Suppressor macrophage treated with lipopolysaccharide for 1 hour (primary cell): Measurements from ENCODE around the gene WDR5B.
A peak's percentile ranks its signal among the peaks of the same experiment; 100 is the strongest.
"Not testable (repeated sequence)": the region's sequence is repeated elsewhere in the genome, so short reads cannot be mapped to it uniquely, and the experiment has no call there.

Source experiments
- DNase-seq, 3 donors: peaks; one replicate each; pipeline ENCODE4 v3.0.0-alpha.2; 2020 to 2022

The WDR5B gene

DNA sequence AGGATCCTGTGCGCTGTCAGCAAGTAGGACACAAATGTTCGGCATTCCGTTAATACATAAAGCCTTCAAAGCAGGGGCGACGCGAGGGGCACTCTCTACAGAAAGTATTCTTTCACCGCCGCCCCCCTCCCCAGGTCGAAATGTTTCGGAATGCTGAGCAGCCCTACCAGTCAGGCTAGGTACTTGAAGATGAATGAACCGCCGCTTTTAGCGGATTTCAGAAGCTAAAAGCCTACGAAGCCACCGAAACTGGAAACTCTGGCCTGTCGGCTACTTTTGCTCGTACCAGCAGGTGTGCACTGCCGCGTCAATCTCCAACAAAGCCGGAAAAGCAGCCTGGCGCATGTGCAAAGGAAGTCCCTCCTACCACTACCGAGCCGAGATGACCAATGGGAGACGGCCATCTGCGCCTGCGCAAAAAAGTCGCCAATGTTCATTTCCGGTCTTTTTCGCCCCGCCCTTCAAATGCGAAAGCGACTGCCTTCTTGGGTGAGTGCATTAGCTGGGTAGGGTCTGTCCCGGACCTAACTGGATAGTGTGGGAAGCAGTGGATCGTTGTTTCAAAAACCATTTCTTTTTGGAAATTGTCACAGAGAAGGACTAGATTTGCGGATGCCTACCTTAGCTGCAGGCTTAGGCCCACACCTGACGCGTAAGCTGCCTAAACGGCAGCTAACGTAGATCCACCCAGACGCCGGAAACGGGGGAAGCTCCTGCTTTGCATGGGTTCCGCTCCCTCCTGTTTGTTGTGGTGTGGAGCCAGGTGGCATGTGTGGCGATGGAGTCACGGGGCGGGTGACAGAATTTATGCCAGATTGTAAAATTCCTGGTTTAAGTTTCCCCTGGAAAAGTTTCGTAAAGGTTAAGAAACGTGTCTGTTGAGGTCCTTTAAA is at the start of gene WDR5B:
Gene WDR5B, minus strand, starts transcription at position 301 of the 893 bp plus-strand sequence. CDS start 534 bp downstream, outside the sequence.
- DNase-seq, result peak; percentile 97 to 99 (median 99)

DNA sequence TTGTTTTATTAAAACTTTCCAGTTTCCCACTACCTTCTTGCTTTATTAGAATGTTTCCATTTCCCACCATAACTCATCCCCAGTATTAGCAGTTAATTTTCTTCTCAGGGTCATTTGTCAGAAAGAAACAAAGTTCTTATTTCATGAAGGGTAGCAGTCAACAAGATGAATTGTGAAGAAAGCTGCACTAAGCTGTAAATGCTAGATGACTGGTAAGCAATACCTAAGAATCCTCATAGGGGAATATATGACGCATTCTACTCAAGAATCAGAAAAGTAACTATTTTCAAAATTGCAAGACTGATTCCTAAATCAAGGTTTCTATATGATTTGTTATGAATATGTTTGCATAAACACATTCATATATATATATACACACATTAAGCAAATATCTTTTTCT is 48.8 kb upstream of the WDR5B start:
- DNase-seq, result no peak

- no peak for DNase-seq
Observed at GRCh38 chr3:122462406-122462805, 46.5 kb upstream of the WDR5B start.

DNA sequence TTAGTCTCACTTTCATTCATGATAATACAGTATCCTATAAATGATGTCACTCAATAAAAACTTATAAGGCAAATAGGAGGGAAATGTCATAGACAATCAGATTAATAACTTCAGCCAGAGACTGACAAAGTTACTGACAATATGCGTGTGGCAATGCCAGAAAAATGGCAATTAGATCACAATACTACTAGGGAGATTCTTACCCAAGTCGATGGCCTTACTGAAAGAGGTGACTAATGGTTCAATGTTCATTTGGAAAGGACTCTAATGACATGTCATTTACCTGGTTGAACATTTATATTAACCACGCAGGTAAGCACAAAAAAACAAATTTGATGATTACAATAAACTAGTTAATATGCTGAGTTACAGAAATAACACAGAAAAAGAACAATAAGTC is 45.9 kb upstream of the WDR5B start:
- DNase-seq, result no peak

DNA sequence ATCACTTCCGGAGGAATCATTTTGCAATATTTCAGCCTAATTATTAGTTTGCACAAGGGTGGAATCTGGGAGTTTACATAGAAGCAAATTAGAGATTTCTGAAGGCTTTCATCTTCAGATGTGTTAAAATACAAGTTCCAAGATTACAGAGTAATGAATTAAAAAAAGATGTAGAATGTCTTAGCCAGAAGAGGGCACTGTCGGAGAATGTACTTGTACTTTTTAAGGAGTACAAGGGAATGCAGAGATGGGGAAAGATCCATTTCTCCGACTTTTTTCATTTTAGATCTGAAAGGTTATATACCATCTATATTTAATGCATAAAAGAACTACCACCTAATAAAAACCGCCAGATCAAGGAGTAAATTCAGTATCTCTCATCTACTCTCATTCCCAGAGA is 43.1 kb upstream of the WDR5B start:
- DNase-seq, result peak; percentile 60 to 67 (median 67)

- no peak for DNase-seq
Observed at GRCh38 chr3:122457706-122458105, 41.8 kb upstream of the WDR5B start.

- no peak for DNase-seq
Observed at GRCh38 chr3:122456074-122456473, 40.2 kb upstream of the WDR5B start.

- DNase-seq, result no peak
Observed at GRCh38 chr3:122451371-122451770, 35.5 kb upstream of the WDR5B start.

DNA sequence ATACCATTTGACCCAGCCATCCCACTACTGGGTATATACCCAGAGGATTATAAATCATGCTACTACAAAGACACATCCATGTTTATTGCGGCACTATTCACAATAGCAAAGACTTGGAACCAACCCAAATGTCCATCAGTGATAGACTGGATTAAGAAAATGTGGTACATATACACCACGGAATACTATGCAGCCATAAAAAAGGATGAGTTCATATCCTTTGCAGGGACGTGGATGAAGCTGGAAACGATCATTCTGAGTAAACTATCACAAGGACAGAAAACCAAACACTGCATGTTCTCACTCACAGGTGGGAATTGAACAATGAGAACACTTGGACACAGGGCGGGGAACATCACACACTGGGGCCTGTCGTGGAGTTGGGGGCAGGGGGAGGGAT is 32.4 kb upstream of the WDR5B start:
- not testable (repeated sequence) for DNase-seq

DNA sequence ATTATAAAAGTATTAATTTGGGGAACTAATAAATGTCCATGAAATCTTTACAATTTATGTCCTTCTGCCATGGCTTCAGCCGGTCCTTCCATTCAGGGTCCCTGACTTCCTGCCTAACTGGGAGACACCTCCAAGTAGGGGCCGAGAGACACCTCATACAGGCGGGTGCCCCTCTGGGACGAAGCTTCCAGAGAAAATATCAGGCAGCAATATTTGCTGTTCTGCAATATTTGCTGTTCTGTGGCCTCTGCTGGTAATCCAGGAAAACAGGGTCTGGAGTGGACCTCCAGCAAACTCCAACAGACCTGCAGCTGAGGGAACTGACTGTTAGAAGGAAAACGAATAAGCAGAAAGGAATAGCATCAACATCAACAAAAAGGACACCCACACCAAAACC is 28.6 kb upstream of the WDR5B start:
- not testable (repeated sequence) for DNase-seq

GRCh38 chr3:122443762-122444490 is 28.1 kb upstream of the WDR5B start:
- DNase-seq, result not testable (repeated sequence)

GRCh38 chr3:122443090-122443489 is 27.2 kb upstream of the WDR5B start:
- no peak for DNase-seq

GRCh38 chr3:122435950-122436349 is 20.1 kb upstream of the WDR5B start:
- no peak for DNase-seq

- DNase-seq, result no peak
Observed at GRCh38 chr3:122430371-122430770, 14.5 kb upstream of the WDR5B start.

DNA sequence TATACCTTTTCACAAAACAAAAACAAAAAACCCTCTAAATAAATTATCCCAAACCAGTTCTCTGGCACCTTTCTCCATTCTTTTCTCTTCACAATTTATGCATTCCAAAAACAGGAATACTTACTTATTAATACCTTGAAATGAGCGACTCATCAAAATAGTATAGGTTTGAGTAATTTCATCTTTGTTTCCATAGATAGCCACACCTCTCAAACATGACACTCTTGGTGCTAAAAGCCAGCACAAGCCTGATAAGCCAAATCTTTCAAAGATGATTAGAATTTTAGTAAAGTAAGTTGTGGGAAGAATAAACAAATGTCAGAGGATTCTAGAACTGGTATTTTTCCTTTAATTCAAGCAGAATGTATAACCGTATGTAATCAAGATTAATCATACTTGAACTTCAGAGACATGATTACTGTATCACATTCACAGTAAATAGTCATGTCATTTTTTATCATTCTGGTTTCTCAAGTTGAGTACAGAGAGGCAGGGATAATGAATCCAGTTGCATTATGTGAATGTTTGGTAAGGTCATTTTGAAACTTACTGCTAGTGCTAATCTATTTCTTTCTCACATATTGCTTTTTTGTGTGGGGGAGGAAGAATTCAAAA is 12.1 kb upstream of the WDR5B start:
- no peak for DNase-seq

- DNase-seq, result no peak
Observed at GRCh38 chr3:122421836-122422235, 6.0 kb upstream of the WDR5B start.

- peak in 2 of 3 donors; percentile 27 to 34 for DNase-seq
Observed at GRCh38 chr3:122421101-122421500, 5.2 kb upstream of the WDR5B start.

GRCh38 chr3:122416966-122417365 is 1.1 kb upstream of the WDR5B start:
- DNase-seq, result no peak

DNA sequence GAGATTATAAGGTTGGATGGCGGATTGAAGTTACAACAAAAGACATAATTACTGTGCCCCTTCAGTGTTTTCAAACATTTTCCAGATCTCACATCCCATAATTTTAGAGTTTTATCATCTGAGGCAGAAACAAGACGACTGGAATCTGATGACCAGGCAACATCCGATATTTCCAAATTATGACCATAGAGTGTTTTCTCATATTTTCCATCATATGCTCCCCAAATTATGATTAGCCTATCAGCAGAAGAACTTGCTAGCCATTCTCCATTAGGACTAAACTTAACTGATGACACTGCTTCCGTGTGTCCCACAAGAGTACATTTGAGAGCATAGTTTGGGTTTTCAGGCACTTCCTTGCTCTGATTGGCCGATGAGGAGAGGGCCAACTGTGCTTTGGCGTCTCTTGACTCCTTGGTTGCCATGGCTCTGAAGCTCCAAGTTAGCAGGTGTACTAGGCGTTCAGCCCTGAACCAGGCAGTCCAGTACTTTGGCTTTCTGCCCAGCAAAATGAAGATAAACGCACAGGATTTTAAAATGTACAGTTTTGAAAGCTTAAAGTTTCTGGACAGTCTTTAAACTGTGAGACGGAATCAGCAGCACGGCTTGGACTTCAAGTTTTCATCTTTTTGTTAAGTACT is 638 bp downstream of the WDR5B start:
- DNase-seq, result peak; percentile 35 to 63 (median 57)

GRCh38 chr3:122414391-122414790 is 1.5 kb downstream of the WDR5B start:
- DNase-seq, result no peak

DNA sequence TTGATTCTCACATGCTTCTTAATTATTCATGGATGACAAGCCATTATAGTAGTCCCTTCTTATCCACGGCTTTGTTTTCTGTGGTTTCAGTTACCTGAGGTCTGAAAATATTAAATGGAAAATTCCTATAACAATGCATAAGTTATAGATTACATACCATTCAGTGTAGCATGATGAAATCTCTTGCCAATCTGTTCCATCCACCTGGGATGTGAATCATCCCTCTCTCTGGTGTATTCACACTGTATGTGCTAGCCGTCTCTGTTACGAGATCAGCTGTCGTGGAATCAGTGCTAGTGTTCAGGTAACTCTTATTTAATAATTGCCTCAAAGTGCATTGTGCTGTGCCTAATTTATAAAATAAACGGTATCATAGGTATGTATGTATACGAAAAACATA is 5.2 kb downstream of the WDR5B start:
- no peak for DNase-seq

DNA sequence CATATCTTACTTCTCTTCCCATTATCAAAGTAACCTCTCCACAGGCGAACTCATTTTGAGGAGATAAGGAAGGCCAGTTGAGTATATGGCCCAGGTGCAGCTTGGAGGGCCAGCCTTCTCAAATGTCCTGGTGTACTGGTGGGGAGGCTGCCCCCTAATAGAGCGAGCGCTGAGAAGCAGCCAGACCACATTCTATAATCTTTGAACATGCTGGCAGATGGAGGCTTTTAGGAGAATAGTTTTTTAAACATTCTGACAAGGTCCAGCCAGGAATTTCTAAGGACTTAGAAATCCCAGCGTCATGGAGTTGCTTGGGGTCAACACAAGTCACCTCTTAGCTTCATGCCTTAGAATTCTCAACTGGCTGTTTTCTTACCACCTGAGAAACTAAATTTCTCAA is 5.8 kb downstream of the WDR5B start:
- DNase-seq, result no peak

DNA sequence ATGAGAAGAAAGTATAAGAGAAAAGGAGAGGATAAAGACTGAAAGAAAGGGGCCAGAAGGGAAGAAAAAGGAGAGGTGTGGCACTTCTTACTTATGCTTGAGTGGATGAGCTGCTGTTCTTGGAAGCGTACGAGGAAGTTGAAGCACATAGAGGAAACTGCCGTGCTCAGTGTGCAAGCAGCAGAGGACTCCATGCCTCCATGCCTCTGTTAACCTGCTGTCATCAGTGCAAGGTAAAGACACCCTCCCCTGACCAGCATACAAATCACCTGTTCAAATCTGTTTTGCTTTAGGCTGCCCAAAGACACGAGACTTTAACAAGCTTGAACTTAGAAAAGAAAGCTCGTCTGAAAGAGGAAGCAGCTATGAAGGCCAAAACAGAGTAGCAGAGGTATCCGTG is 6.4 kb downstream of the WDR5B start:
- DNase-seq, result peak; percentile 40 to 56 (median 54)
